ENCODE measurements around the gene DNM3.

- TF ChIP-seq CTCF (conservative IDR thresholded peaks at IDR 0.05 in 1 of 2, IDR thresholded peaks at IDR 0.05 in 1 of 2; ENCODE audit: extremely low read depth in 1 of 2, insufficient read depth in 1 of 2, low read depth in 1 of 2, low read length in 2 of 2) (no peak), EZH2 (IDR thresholded peaks at IDR 0.05; ENCODE audit: borderline replicate concordance, low read length) (no peak)
Observed at GRCh38 chr1:171884475-171884874, 43.2 kb downstream of the DNM3 start.
